Mucosa of descending colon (tissue), 3 donors: ENCODE data around the gene TEDC2. TPM values are rescaled to one million over a fixed set of nuclear protein-coding genes. Genes with fewer than 3 reads are reported as not detected.

ENCODE experiments used
- ATAC-seq: fragments of 200-7000 bp; cut with Tn5 transposase; one replicate; pipeline ENCODE4 v1.9.1; 2020; ENCODE audit warnings: mild to moderate bottlenecking, moderate library complexity
- DNase-seq, 3 donors: peaks; one replicate each; pipeline ENCODE4 v3.0.0-alpha.2; 2020
- H3K36me3 ChIP-seq: fragments of 200-600 bp; one replicate; pipeline ENCODE4 v1.8.0; 2021; ENCODE audit warnings: low read depth, mild to moderate bottlenecking
- H3K4me1 ChIP-seq: fragments of 200-600 bp; one replicate; pipeline ENCODE4 v1.8.0; 2021; ENCODE audit warnings: low read depth, mild to moderate bottlenecking
- H3K4me3 ChIP-seq: fragments of 200-600 bp; one replicate; pipeline ENCODE4 v1.8.0; 2021; ENCODE audit warnings: mild to moderate bottlenecking
- H3K9me3 ChIP-seq: fragments of 200-600 bp; one replicate; pipeline ENCODE4 v1.8.0; 2021; ENCODE audit warnings: mild to moderate bottlenecking
- intact Hi-C, 2 donors: fragments of 100-400 bp; cut with DNase I in 1 of 2; cut with micrococcal nuclease in 1 of 2; formaldehyde crosslinking; loops; one replicate each; pipeline versions ENCODE4 v1.11.0 to v1.11.1; 2022; cut with DNase I, micrococcal nuclease
- total RNA-seq, 3 donors: library from RNA; stranded (reverse); fragmentation: NEBNext Ultra II Directional in 2 of 3; extraction: Animal tissue kit (Norgen Biotek cat#: 25700) in 2 of 3; gene quantifications; one replicate each; pipeline versions ENCODE4 v1.2.1 to v1.2.4, GENCODE V29; 2021 to 2023
- TF ChIP-seq, protein P1 (sequence below): fragments of 200-600 bp; IDR thresholded peaks from one replicate; pipeline ENCODE4 v1.8.0; 2022; ENCODE audit warnings: antibody characterized with exemption, mild to moderate bottlenecking
- donor health status: DM: no; HTN: no; CAD: no; lungs with moderate emphysema.
- donor health status: DM: no; HTN: no; CAD: no.
- donor health status: DM: no; HTN: yes; CAD: no.

TEDC2 gene
- total RNA-seq, 3 donors from 2014 or later, result 1.1 to 5.5 (median 2.8) TPM

GRCh38 chr16:2458887-2459646 is 842 bp upstream of the TEDC2 start:
- TF ChIP-seq, protein P1, sequence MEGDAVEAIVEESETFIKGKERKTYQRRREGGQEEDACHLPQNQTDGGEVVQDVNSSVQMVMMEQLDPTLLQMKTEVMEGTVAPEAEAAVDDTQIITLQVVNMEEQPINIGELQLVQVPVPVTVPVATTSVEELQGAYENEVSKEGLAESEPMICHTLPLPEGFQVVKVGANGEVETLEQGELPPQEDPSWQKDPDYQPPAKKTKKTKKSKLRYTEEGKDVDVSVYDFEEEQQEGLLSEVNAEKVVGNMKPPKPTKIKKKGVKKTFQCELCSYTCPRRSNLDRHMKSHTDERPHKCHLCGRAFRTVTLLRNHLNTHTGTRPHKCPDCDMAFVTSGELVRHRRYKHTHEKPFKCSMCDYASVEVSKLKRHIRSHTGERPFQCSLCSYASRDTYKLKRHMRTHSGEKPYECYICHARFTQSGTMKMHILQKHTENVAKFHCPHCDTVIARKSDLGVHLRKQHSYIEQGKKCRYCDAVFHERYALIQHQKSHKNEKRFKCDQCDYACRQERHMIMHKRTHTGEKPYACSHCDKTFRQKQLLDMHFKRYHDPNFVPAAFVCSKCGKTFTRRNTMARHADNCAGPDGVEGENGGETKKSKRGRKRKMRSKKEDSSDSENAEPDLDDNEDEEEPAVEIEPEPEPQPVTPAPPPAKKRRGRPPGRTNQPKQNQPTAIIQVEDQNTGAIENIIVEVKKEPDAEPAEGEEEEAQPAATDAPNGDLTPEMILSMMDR, result no peak
- Histone ChIP-seq H3K9me3 (no peaks in the 10 kb centered on the region), H3K36me3 (no peaks in the 10 kb centered on the region), H3K4me3 (no peak overlapping the region), H3K4me1 (peaks cover 9% of the 10 kb centered on the region)
- DNase-seq (no peak), ATAC-seq (no peak)
- intact Hi-C loops, result no loop called here

- intact Hi-C loops, result no loop called here
- Histone ChIP-seq H3K4me3 (no peak overlapping the region), H3K4me1 (peaks cover 9% of the 10 kb centered on the region), H3K9me3 (no peaks in the 10 kb centered on the region), H3K36me3 (no peaks in the 10 kb centered on the region)
- DNase-seq (no peak), ATAC-seq (no peak)
- TF ChIP-seq, protein P1, result no peak
Observed at GRCh38 chr16:2460391-2460713, 443 bp downstream of the TEDC2 start.

- Histone ChIP-seq H3K4me3 (no peak overlapping the region), H3K36me3 (no peaks in the 10 kb centered on the region), H3K9me3 (no peaks in the 10 kb centered on the region), H3K4me1 (peaks cover 9% of the 10 kb centered on the region)
- intact Hi-C loops, result no loop called here
- peak in 1 of 3 donors; percentile 39 for DNase-seq
- ATAC-seq, result no peak
- TF ChIP-seq, protein P1, result no peak
Observed at GRCh38 chr16:2460916-2461315, 1.0 kb downstream of the TEDC2 start.

DNA sequence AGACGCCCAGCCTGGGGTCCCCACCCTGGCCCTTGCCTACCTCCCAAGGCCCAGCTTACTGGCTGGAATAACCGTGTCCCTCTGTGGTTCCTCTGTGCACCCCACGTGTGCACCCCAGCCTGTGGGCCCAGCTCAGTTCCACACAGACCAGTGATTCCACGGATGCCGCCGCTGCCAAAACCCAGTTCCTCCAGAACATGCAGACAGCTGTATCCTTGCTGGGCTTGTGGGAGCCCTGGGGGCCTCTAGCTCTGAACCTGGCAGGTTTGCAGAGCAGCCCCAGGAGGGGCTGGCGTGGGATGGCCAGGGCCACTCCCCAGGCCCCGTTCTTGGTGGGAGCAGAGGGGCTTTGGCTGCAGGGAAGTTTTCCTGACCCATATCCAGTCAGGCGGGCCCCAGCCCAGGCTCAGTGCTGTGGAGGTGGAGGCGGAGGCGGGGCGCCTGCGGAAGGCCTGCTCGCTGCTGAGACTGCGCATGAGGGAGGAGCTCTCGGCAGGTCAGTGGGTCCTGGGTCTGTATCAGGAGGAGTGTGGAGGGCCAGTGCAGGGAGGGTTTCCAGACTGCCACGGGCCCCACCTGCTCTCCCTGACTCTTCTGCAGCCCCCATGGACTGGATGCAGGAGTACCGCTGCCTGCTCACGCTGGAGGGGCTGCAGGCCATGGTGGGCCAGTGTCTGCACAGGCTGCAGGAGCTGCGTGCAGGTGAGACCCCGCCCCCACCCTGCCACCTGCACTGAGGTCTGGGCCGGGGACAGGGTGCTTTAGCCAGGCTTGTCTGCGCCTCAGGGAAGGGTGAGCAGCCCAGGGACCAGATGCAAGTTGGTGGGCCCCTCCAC is 2.3 kb downstream of the TEDC2 start:
- H3K4me1 ChIP-seq, result peaks cover 9% of the 10 kb centered on the region
- TF ChIP-seq, protein P1, result no peak
- peak in 1 of 3 donors; percentile 44 for DNase-seq
- no peak overlapping the region for H3K4me3 ChIP-seq
- ATAC-seq, result no peak
- no peaks in the 10 kb centered on the region for H3K36me3 ChIP-seq
- intact Hi-C loops, result no loop called here
- H3K9me3 ChIP-seq, result no peaks in the 10 kb centered on the region

GRCh38 chr16:2464333-2464732 is 4.4 kb downstream of the TEDC2 start:
- Histone ChIP-seq H3K36me3 (no peaks in the 10 kb centered on the region), H3K4me1 (peaks cover 24% of the 10 kb centered on the region), H3K9me3 (no peaks in the 10 kb centered on the region), H3K4me3 (no peak overlapping the region)
- TF ChIP-seq, protein P1, result no peak
- intact Hi-C loops, result no loop called here
- ATAC-seq (no peak), DNase-seq (no peak)
